ENCODE measurements around the gene LAMC1. TPM values are rescaled to one million over a fixed set of nuclear protein-coding genes. Genes with fewer than 3 reads are reported as not detected.

LAMC1 gene
- total and polyA plus RNA-seq, 10 of the 15 experiments (the other 5 are each of a cell fraction or from before 2014, with no cell fraction given): 4.6 to 51.4 (median 25.6) TPM

GRCh38 chr1:183080406-183080805 lies 57.2 kb downstream of the LAMC1 start (continued):
- TF ChIP-seq FOS (IDR thresholded peaks at IDR 0.05; ENCODE audit: borderline replicate concordance, extremely low read depth, insufficient read length) (no peak), IRF3 (IDR thresholded peaks at IDR 0.05) (no peak)

- Histone ChIP-seq H3K4me2 (ENCODE audit: control insufficient read depth, insufficient read depth) (no peak overlapping the region), H3K27me3 (replicated peaks in 1 of 2; ENCODE audit: control insufficient read depth in 2 of 2, insufficient read depth in 2 of 2, low read length in 1 of 2) (no peaks in the 10 kb centered on the region), H3K79me2 (ENCODE audit: control insufficient read depth, insufficient read depth, low read length) (no peaks in the 10 kb centered on the region; the same call in 1 of the 2 replicates), H3K36me3 (ENCODE audit: control insufficient read depth in 2 of 2, insufficient read depth in 2 of 2, low read length in 1 of 2) (no peaks in the 10 kb centered on the region), H3K9ac (ENCODE audit: control insufficient read depth, insufficient read depth, low read length) (no peak overlapping the region), H3K4me1 (ENCODE audit: control insufficient read depth, insufficient read depth, low read length) (0 out of 2 replicates have a peak, but pooled peaks cover 5% of the 10 kb centered on the region), H4K20me1 (ENCODE audit: control insufficient read depth, insufficient read depth) (no peaks in the 10 kb centered on the region), H3K27ac (ENCODE audit: control insufficient read depth, insufficient read depth) (no peak overlapping the region), H3K9me3 (replicated peaks; ENCODE audit: control insufficient read depth, insufficient read depth, low read length) (no peaks in the 10 kb centered on the region), H3K4me3 (no peak overlapping the region), H2AFZ (ENCODE audit: control insufficient read depth, low read depth, low read length) (no peak overlapping the region)
- intact Hi-C loops (cut with micrococcal nuclease; ENCODE audit: unreplicated experiment): no loop called here
- DNase-seq (ENCODE audit: low read depth, low spot score) (no peak), FAIRE-seq (peak; percentile 68), ATAC-seq (no peak)
- 71% methylated on average over 4 of the region's 4 CpGs for WGBS (ENCODE audit: insufficient coverage, insufficient replicate concordance, low lambda C conversion rate, missing lambda C conversion rate)
- CTCF ChIA-PET: interaction anchor here (1.2 to 1.6 kb wide), 3 partner anchors 9 to 119 kb away, joined by 3 to 11 read pairs (median 3); no protein-coding TSS in a partner anchor
- RAD21 ChIA-PET (ENCODE audit: unreplicated experiment): no interaction called here
- SMC1A ChIA-PET (ENCODE audit: uncharacterized antibody, unreplicated experiment): interaction anchor here (0.9 to 1.9 kb wide), 3 partner anchors 8 to 12 kb away, joined by 3 to 5 read pairs (median 3); no protein-coding TSS in a partner anchor
- POLR2A ChIA-PET: no interaction called here
- in situ Hi-C loops (cut with MboI): no loop called here
- no TSS peak for BruUV-seq (replicated peaks)
- TF ChIP-seq BMI1 (IDR thresholded peaks at IDR 0.05; ENCODE audit: borderline replicate concordance): no peak
- TF ChIP-seq SMAD1 (IDR thresholded peaks at IDR 0.05; ENCODE audit: low read depth, partially characterized antibody): no peak
- TF ChIP-seq POU2F2 (IDR thresholded peaks at IDR 0.05; ENCODE audit: borderline replicate concordance, low read depth, low read length): no peak
- no peak for TF ChIP-seq ZNF274 (IDR thresholded peaks at IDR 0.05; ENCODE audit: insufficient read depth, insufficient read length)
- TF ChIP-seq SREBF1 (IDR thresholded peaks at IDR 0.05; ENCODE audit: low read length): no peak
- TF ChIP-seq, protein P1, sequence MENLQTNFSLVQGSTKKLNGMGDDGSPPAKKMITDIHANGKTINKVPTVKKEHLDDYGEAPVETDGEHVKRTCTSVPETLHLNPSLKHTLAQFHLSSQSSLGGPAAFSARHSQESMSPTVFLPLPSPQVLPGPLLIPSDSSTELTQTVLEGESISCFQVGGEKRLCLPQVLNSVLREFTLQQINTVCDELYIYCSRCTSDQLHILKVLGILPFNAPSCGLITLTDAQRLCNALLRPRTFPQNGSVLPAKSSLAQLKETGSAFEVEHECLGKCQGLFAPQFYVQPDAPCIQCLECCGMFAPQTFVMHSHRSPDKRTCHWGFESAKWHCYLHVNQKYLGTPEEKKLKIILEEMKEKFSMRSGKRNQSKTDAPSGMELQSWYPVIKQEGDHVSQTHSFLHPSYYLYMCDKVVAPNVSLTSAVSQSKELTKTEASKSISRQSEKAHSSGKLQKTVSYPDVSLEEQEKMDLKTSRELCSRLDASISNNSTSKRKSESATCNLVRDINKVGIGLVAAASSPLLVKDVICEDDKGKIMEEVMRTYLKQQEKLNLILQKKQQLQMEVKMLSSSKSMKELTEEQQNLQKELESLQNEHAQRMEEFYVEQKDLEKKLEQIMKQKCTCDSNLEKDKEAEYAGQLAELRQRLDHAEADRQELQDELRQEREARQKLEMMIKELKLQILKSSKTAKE (IDR thresholded peaks at IDR 0.05; ENCODE audit: low read depth, poor library complexity, severe bottlenecking): no peak
- TF ChIP-seq, protein P2, sequence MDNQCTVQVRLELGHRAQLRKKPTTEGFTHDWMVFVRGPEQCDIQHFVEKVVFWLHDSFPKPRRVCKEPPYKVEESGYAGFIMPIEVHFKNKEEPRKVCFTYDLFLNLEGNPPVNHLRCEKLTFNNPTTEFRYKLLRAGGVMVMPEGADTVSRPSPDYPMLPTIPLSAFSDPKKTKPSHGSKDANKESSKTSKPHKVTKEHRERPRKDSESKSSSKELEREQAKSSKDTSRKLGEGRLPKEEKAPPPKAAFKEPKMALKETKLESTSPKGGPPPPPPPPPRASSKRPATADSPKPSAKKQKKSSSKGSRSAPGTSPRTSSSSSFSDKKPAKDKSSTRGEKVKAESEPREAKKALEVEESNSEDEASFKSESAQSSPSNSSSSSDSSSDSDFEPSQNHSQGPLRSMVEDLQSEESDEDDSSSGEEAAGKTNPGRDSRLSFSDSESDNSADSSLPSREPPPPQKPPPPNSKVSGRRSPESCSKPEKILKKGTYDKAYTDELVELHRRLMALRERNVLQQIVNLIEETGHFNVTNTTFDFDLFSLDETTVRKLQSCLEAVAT (IDR thresholded peaks at IDR 0.05): no peak
- TF ChIP-seq, protein P3, sequence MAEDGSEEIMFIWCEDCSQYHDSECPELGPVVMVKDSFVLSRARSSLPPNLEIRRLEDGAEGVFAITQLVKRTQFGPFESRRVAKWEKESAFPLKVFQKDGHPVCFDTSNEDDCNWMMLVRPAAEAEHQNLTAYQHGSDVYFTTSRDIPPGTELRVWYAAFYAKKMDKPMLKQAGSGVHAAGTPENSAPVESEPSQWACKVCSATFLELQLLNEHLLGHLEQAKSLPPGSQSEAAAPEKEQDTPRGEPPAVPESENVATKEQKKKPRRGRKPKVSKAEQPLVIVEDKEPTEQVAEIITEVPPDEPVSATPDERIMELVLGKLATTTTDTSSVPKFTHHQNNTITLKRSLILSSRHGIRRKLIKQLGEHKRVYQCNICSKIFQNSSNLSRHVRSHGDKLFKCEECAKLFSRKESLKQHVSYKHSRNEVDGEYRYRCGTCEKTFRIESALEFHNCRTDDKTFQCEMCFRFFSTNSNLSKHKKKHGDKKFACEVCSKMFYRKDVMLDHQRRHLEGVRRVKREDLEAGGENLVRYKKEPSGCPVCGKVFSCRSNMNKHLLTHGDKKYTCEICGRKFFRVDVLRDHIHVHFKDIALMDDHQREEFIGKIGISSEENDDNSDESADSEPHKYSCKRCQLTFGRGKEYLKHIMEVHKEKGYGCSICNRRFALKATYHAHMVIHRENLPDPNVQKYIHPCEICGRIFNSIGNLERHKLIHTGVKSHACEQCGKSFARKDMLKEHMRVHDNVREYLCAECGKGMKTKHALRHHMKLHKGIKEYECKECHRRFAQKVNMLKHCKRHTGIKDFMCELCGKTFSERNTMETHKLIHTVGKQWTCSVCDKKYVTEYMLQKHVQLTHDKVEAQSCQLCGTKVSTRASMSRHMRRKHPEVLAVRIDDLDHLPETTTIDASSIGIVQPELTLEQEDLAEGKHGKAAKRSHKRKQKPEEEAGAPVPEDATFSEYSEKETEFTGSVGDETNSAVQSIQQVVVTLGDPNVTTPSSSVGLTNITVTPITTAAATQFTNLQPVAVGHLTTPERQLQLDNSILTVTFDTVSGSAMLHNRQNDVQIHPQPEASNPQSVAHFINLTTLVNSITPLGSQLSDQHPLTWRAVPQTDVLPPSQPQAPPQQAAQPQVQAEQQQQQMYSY (CRISPR knock-in tag; IDR thresholded peaks at IDR 0.05): no peak
Observed at GRCh38 chr1:183081402-183082120, 58.3 kb downstream of the LAMC1 start.
